Body of pancreas (tissue), 4 donors: ENCODE data around the gene TANC1. TPM values are rescaled to one million over a fixed set of nuclear protein-coding genes. Genes with fewer than 3 reads are reported as not detected.

Experiments used
- ATAC-seq: fragments of 150-250 bp; one replicate; pipeline ENCODE4 v1.9.1; 2016
- DNase-seq, 4 donors: peaks; one replicate each; pipeline ENCODE4 v3.0.0-alpha.2; 2019
- H3K27ac ChIP-seq, 4 donors: fragments of 200-600 bp; sonication (generic); 1 replicate in 3 of 4; 2 replicates in 1 of 4; pipeline versions ENCODE4 v1.5.1 to v1.6.1; 2016 to 2019; ENCODE audit warnings: mild to moderate bottlenecking in 1 of 4, mixed read lengths in 1 of 4, moderate library complexity in 1 of 4
- H3K27me3 ChIP-seq, 2 donors: fragments of 200-600 bp; sonication (generic); one replicate each; pipeline ENCODE4 v1.6.0; 2016; ENCODE audit warnings: mild to moderate bottlenecking in 1 of 2
- H3K36me3 ChIP-seq, 2 donors: fragments of 200-600 bp; sonication (generic); replicated peaks in 1 of 2; 2 replicates each; pipeline ENCODE4 v1.5.1; 2016; ENCODE audit warnings: low read depth in 2 of 2; ENCODE audit not compliant: insufficient read depth in 1 of 2
- H3K4me1 ChIP-seq: fragments of 200-600 bp; sonication (generic); one replicate; pipeline ENCODE4 v1.6.0; 2016
- H3K4me3 ChIP-seq, 2 donors: fragments of 200-600 bp; sonication (generic); 1 replicate in 1 of 2; 2 replicates in 1 of 2; pipeline ENCODE4 v1.5.1; 2016 to 2019
- H3K9me3 ChIP-seq, 3 donors: fragments of 200-600 bp; sonication (generic); 1 replicate in 2 of 3; 2 replicates in 1 of 3; pipeline ENCODE4 v1.5.1; 2016
- POLR2A ChIP-seq, 3 donors: fragments of 450-650 bp; IDR thresholded peaks; one replicate each; pipeline ENCODE4 v1.6.1; 2016; ENCODE audit warnings: antibody characterized with exemption in 3 of 3, mild to moderate bottlenecking in 2 of 3
- WGBS, 2 donors: methylation state at CpG; one replicate each; pipeline ENCODE4 v1.1.5; 2017; 5-methylcytosine and 5-hydroxymethylcytosine counted together
- intact Hi-C: fragments of 100-400 bp; cut with DNase I; formaldehyde crosslinking; loops from one replicate; pipeline ENCODE4 v1.15.1; 2023
- total RNA-seq, 2 donors: library from RNA; depleted of rRNA; stranded (reverse); fragments of >200 nt; gene quantifications; one replicate each; pipeline ENCODE4 v1.1.0, GENCODE V29; 2016
- TF ChIP-seq, protein P1 (sequence below), 7 experiments: fragments of 450-650 bp in 4 of 7; fragments of 200-600 bp in 3 of 7; sonication (generic) in 3 of 7; IDR thresholded peaks; one replicate each; pipeline ENCODE4 v1.5.1; 2016 to 2019; ENCODE audit warnings: antibody characterized with exemption in 7 of 7

TANC1 gene
- total RNA-seq, 2 donors from 2014 or later: 23.1 to 23.3 TPM

DNA sequence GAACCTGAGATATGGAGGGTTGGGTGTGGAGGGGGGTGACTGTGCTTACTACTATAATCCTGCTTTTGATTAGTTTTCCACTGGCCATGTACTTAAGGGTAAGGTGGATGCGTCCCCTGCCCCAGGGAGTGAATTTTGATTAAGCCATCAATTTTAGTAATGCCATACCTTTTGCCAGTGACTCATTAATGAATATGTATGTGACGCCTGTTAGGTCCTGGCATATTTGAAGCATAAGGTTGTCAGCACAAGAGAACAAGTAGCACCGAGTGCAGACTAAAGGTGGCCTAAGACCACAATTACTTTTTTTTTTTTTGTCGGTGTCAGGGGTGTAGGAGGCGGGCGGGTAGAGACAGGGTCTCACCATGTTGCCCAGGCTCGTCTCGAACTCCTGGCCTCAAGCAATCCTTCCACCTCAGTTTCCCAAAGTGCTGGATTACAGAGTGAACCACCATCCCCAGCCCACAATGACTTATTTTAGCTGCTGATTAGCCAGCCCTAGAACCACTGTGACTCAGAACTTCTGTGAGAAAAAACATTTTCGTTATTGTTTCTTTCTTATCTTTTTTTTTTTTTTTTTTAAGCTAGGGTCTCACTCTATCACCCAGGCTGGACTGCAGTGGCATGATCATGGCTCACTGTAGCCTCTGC, 7.0 kb downstream of the TANC1 start:
- no peak overlapping the region for H3K4me3 ChIP-seq
- no peak overlapping the region for H3K27ac ChIP-seq
- WGBS, 2 donors: 89 to 90% methylated on average over 9 of the region's 9 CpGs
- DNase-seq: no peak
- ATAC-seq: no peak
- H3K27me3 ChIP-seq: no peaks in the 10 kb centered on the region
- peaks cover 35% of the 10 kb centered on the region for H3K4me1 ChIP-seq
- H3K9me3 ChIP-seq: no peaks in the 10 kb centered on the region
- TF ChIP-seq POLR2A (IDR thresholded peaks at IDR 0.05): no peak
- TF ChIP-seq, protein P1, sequence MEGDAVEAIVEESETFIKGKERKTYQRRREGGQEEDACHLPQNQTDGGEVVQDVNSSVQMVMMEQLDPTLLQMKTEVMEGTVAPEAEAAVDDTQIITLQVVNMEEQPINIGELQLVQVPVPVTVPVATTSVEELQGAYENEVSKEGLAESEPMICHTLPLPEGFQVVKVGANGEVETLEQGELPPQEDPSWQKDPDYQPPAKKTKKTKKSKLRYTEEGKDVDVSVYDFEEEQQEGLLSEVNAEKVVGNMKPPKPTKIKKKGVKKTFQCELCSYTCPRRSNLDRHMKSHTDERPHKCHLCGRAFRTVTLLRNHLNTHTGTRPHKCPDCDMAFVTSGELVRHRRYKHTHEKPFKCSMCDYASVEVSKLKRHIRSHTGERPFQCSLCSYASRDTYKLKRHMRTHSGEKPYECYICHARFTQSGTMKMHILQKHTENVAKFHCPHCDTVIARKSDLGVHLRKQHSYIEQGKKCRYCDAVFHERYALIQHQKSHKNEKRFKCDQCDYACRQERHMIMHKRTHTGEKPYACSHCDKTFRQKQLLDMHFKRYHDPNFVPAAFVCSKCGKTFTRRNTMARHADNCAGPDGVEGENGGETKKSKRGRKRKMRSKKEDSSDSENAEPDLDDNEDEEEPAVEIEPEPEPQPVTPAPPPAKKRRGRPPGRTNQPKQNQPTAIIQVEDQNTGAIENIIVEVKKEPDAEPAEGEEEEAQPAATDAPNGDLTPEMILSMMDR (IDR thresholded peaks at IDR 0.05): no peak
- intact Hi-C loops: no loop called here
- H3K36me3 ChIP-seq: no peaks in the 10 kb centered on the region

DNA sequence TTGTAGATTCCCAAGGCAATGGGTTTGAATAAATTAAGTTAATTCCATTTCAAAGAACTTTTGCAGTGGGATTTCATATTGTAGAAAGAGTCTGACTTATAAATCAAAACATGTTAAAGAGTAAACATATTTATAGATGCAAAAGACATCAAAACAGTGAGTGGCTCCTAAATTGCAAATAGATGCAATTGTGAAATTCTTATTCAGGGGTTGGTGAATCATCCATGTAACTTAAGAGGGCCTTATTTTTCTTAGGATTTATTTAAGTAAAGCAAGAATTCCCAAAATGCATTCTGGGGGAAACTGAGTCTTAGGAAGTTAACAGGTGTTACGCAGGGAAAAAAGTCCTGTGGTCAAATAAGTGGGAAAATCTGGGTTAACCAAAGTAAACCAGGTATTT, 11.3 kb downstream of the TANC1 start:
- intact Hi-C loops: no loop called here
- no peak for DNase-seq
- H3K4me3 ChIP-seq: no peak overlapping the region
- H3K4me1 ChIP-seq: peaks cover 19% of the 10 kb centered on the region
- WGBS, 2 donors: 93 to 100% methylated on average over 1 of the region's 1 CpG
- ATAC-seq: no peak
- no peaks in the 10 kb centered on the region for H3K9me3 ChIP-seq
- no peak overlapping the region for H3K27ac ChIP-seq
- no peaks in the 10 kb centered on the region for H3K27me3 ChIP-seq
- H3K36me3 ChIP-seq: no peaks in the 10 kb centered on the region
- TF ChIP-seq, protein P1 (IDR thresholded peaks at IDR 0.05): no peak
- TF ChIP-seq POLR2A (IDR thresholded peaks at IDR 0.05): no peak

DNA sequence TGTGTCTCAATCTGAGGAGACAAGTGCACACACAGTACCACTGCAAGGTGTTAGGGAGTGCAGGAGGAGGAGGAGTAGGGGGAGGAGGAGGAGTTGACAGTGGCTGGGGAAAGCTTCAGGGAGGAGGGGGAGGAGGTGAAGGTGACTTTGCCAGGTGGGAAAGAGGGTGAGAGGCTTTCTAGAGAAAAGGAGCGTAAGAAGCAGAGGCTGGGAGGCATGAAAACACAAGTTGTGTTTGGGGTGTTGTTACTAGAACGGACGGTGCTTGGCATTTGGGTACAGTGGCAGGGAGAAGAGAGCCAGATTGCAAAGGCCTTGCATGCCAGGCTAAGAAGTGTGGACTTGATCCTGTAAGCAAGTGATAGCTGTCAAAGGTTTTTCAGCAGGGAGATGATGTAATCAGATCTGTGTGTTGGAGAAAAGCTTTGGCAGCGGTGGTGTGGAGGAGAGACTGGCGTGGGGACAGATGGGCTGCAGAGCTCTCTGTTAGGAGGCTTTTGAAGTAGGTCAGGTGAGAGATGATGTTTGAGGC, 16.2 kb downstream of the TANC1 start:
- H3K4me1 ChIP-seq: peaks cover 21% of the 10 kb centered on the region
- no peak for TF ChIP-seq POLR2A (IDR thresholded peaks at IDR 0.05)
- TF ChIP-seq, protein P1 (IDR thresholded peaks at IDR 0.05): no peak
- ATAC-seq (no peak), DNase-seq (no peak)
- H3K27me3 ChIP-seq: no peaks in the 10 kb centered on the region
- 45 to 49% methylated on average over 5 of the region's 5 CpGs for WGBS, 2 donors
- intact Hi-C loops: no loop called here
- no peaks in the 10 kb centered on the region for H3K9me3 ChIP-seq
- no peak overlapping the region for H3K27ac ChIP-seq
- no peak overlapping the region for H3K4me3 ChIP-seq
- H3K36me3 ChIP-seq: no peaks in the 10 kb centered on the region

DNA sequence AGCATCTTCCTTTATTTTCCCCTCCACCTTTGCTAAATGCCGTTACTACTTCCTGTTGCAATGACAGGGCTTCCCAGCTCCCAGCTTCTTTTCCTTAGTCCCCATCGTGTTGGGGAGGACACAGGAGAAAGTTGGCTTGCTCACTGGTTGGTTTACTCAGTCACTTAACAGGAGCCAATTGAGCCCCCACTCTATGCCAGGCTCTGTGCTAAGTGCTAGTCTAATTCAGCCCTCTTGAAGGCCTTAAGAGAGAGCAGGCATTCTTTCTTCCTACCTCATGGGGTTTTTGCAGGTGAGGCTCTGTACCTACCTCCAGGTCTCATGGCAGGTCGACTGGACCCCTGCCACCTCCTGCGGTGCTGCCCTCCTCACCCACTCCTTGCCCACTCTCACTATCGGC, 20.1 kb downstream of the TANC1 start:
- no peak for ATAC-seq
- Histone ChIP-seq H3K36me3 (no peaks in the 10 kb centered on the region), H3K4me1 (peaks cover 13% of the 10 kb centered on the region), H3K4me3 (no peak overlapping the region), H3K9me3 (no peaks in the 10 kb centered on the region), H3K27me3 (no peaks in the 10 kb centered on the region), H3K27ac (no peak overlapping the region)
- TF ChIP-seq, protein P1 (IDR thresholded peaks at IDR 0.05): no peak
- TF ChIP-seq POLR2A (IDR thresholded peaks at IDR 0.05): no peak
- no peak for DNase-seq
- intact Hi-C loops: no loop called here
- WGBS, 2 donors: 67 to 69% methylated on average over 5 of the region's 5 CpGs

DNA sequence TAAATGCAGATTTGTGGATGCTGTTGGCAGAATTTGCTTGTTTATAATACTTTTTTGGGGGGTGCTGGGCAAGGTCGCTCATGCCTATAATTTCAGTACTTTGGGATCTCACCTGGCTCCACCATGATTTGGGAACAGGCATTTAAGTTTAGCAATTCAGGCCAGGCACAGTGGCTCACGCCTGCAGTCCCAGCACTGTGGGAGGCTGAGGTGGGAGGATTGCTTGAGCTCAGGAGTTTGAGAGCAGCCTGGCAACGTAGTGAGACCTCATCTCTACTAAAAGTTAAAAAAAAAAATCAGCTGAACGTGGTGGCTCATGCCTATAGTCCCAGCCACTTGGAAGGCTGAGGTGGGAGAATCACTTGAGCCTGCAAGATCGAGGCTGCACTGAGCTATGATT, 20.7 kb downstream of the TANC1 start:
- Histone ChIP-seq H3K4me3 (no peak overlapping the region), H3K9me3 (no peaks in the 10 kb centered on the region), H3K36me3 (no peaks in the 10 kb centered on the region), H3K4me1 (peaks cover 8% of the 10 kb centered on the region), H3K27ac (no peak overlapping the region), H3K27me3 (no peaks in the 10 kb centered on the region)
- ATAC-seq: no peak
- TF ChIP-seq POLR2A (IDR thresholded peaks at IDR 0.05): no peak
- TF ChIP-seq, protein P1 (IDR thresholded peaks at IDR 0.05): no peak
- no peak for DNase-seq
- intact Hi-C loops: no loop called here
- WGBS, 2 donors: 90 to 94% methylated on average over 4 to 5 of the region's 5 CpGs
